Ascending aorta (tissue), 2 donors: ENCODE measurements around the gene KCNQ1. TPM values are rescaled to one million over a fixed set of nuclear protein-coding genes. Genes with fewer than 3 reads are reported as not detected.

Experiments
- DNase-seq, 2 donors: peaks; one replicate each; pipeline ENCODE4 v3.0.0-alpha.2; 2019; ENCODE audit warnings: low spot score in 2 of 2
- H3K27ac ChIP-seq, 2 donors: fragments of 200-600 bp; sonication (generic); one replicate each; pipeline ENCODE4 v1.5.1; 2016 to 2017; ENCODE audit warnings: mild to moderate bottlenecking in 1 of 2
- H3K27me3 ChIP-seq: fragments of 200-600 bp; sonication (generic); one replicate; pipeline ENCODE4 v1.5.1; 2017
- H3K36me3 ChIP-seq, 2 donors: fragments of 200-600 bp; sonication (generic); one replicate each; pipeline ENCODE4 v1.5.1; 2016
- H3K4me1 ChIP-seq, 2 donors: fragments of 200-600 bp; sonication (generic); one replicate each; pipeline ENCODE4 v1.5.1; 2016 to 2017; ENCODE audit warnings: mild to moderate bottlenecking in 1 of 2
- H3K4me3 ChIP-seq, 2 donors: fragments of 200-600 bp; sonication (generic); one replicate each; pipeline ENCODE4 v1.5.1; 2016 to 2017; ENCODE audit warnings: mild to moderate bottlenecking in 1 of 2
- H3K9me3 ChIP-seq, 2 donors: fragments of 200-600 bp; sonication (generic); one replicate each; pipeline ENCODE4 v1.5.1; 2016
- intact Hi-C: fragments of 100-400 bp; cut with DNase I; formaldehyde crosslinking; loops from one replicate; pipeline ENCODE4 v1.15.1; 2023
- total RNA-seq: library from RNA; depleted of rRNA; stranded (reverse); fragments of >200 nt; gene quantifications from one replicate; pipeline ENCODE4 v1.1.0, GENCODE V29; 2016
- TF ChIP-seq, protein P1 (sequence below), 3 experiments: fragments of 200-600 bp in 2 of 3; fragments of 450-650 bp in 1 of 3; sonication (generic) in 2 of 3; IDR thresholded peaks; one replicate each; pipeline ENCODE4 v1.5.1; 2016 to 2019; ENCODE audit warnings: antibody characterized with exemption in 3 of 3, mild to moderate bottlenecking in 1 of 3, moderate library complexity in 1 of 3

KCNQ1 gene
- total RNA-seq, 1 donor from 2014 or later: 2.3 TPM

- intact Hi-C loops: no loop called here
- H3K27me3 ChIP-seq: no peaks in the 10 kb centered on the region
- no peak for DNase-seq
- H3K36me3 ChIP-seq: no peaks in the 10 kb centered on the region
- TF ChIP-seq, protein P1, sequence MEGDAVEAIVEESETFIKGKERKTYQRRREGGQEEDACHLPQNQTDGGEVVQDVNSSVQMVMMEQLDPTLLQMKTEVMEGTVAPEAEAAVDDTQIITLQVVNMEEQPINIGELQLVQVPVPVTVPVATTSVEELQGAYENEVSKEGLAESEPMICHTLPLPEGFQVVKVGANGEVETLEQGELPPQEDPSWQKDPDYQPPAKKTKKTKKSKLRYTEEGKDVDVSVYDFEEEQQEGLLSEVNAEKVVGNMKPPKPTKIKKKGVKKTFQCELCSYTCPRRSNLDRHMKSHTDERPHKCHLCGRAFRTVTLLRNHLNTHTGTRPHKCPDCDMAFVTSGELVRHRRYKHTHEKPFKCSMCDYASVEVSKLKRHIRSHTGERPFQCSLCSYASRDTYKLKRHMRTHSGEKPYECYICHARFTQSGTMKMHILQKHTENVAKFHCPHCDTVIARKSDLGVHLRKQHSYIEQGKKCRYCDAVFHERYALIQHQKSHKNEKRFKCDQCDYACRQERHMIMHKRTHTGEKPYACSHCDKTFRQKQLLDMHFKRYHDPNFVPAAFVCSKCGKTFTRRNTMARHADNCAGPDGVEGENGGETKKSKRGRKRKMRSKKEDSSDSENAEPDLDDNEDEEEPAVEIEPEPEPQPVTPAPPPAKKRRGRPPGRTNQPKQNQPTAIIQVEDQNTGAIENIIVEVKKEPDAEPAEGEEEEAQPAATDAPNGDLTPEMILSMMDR (IDR thresholded peaks at IDR 0.05): no peak
- H3K9me3 ChIP-seq: no peaks in the 10 kb centered on the region
- H3K27ac ChIP-seq: no peak overlapping the region
- no peaks in the 10 kb centered on the region for H3K4me1 ChIP-seq
- no peak overlapping the region for H3K4me3 ChIP-seq
Observed at GRCh38 chr11:2742201-2742600, 297.4 kb downstream of the KCNQ1 start.

DNA sequence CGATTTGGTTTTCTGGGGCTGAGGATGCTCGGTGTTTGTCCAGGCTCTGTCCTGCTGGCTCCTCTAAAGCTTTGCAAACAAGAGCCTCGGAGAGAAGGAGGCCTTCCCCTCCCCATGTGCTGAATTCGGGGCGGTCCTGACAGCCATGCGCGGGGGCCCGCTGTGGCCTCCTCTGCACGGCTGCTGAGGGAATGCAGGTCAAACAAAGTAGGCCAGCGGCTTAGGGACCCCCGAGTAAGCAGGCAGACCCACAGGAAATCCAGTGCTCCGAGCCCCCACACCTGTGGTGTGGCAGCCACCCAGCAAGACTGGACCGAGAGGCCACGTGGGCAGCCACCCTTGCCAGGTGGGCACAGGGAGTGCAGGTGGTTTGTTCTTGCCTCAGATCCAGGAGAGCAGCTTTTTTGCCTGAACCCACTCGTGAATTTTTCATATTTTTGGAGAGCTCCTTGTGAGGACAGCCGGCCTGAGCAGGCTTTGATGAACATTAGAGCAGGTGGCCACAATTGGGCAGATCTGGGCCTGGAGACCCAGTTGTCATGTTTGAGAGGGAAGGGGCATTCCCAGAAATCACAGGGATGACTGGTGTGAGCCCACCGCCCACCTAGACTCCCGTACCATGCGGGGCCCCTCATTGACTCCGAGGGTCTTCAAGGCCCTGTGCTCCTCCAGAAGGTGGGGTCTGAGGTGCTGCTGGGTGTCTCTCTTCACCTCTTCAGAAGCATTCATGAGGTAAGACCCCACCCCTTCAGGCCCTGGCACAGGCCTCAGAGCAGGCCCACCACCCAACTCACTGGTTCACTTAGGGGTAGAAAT, 298.0 kb downstream of the KCNQ1 start:
- TF ChIP-seq, protein P1 (IDR thresholded peaks at IDR 0.05): no peak
- DNase-seq: no peak
- Histone ChIP-seq H3K36me3 (no peaks in the 10 kb centered on the region), H3K4me1 (no peaks in the 10 kb centered on the region), H3K27me3 (no peaks in the 10 kb centered on the region), H3K4me3 (no peak overlapping the region), H3K9me3 (no peaks in the 10 kb centered on the region), H3K27ac (no peak overlapping the region)
- intact Hi-C loops: no loop called here

DNA sequence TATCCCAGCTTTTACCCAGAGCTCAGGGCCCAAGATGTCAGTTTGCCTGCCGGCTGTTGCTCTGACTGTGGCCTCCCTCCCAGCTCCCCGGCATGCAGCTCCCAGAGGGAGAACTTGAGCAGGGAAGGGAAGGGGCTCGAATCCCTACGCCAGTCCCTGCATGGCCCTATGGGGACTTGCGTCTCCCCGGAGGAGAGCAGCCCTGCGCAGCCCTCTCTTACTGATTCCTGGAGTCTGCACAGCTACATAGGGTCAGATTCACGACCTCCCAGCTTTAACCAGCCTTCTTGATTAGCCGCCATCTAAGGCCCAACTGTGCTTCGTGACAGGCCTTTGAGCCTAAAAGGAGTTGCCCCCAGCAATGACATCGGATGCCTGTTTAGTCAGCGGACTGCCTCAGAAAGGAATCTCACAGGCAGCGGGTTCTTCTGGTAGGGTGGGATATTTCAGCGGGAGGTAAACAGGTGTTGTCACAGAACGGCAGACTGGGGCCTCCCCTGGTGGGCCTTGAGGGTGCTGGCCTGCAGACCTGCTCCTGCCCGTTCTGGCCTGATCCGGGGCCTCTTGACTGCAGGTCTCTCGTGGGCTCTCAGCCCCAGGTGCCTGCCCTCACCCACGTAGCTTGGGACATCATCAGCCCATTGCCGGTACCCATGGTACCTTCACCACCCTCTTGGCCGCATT, 298.8 kb downstream of the KCNQ1 start:
- Histone ChIP-seq H3K4me1 (no peaks in the 10 kb centered on the region), H3K4me3 (no peak overlapping the region), H3K27me3 (no peaks in the 10 kb centered on the region), H3K27ac (no peak overlapping the region), H3K9me3 (no peaks in the 10 kb centered on the region), H3K36me3 (no peaks in the 10 kb centered on the region)
- intact Hi-C loops: no loop called here
- TF ChIP-seq, protein P1 (IDR thresholded peaks at IDR 0.05): no peak
- no peak for DNase-seq

GRCh38 chr11:2744166-2744565, 299.4 kb downstream of the KCNQ1 start:
- Histone ChIP-seq H3K36me3 (no peaks in the 10 kb centered on the region), H3K4me1 (no peaks in the 10 kb centered on the region), H3K4me3 (no peak overlapping the region), H3K9me3 (no peaks in the 10 kb centered on the region), H3K27me3 (no peaks in the 10 kb centered on the region), H3K27ac (no peak overlapping the region)
- no peak for DNase-seq
- intact Hi-C loops: no loop called here
- TF ChIP-seq, protein P1 (IDR thresholded peaks at IDR 0.05): no peak

- Histone ChIP-seq H3K27me3 (no peaks in the 10 kb centered on the region), H3K27ac (no peak overlapping the region), H3K4me3 (no peak overlapping the region), H3K4me1 (no peaks in the 10 kb centered on the region), H3K36me3 (no peaks in the 10 kb centered on the region), H3K9me3 (no peaks in the 10 kb centered on the region)
- TF ChIP-seq, protein P1 (IDR thresholded peaks at IDR 0.05): no peak
- no peak for DNase-seq
- intact Hi-C loops: no loop called here
Observed at GRCh38 chr11:2745511-2745910, 300.7 kb downstream of the KCNQ1 start.
